Large intestine (tissue), 3 donors: ENCODE results near the gene HERC2. TPM values are rescaled to one million over a fixed set of nuclear protein-coding genes. Genes with fewer than 3 reads are reported as not detected.
"Not testable (repeated sequence)": the region's sequence is repeated elsewhere in the genome, so short reads cannot be mapped to it uniquely, and the experiment has no call there.

Source experiments
- DNase-seq, 2 donors: peaks; one replicate each; pipeline versions ENCODE4 v3.0.0 to v3.0.0-alpha.2; 2013
- H3K27ac ChIP-seq: one replicate; pipeline ENCODE4 v1.5.1; 2013; ENCODE audit warnings: low read length
- H3K27me3 ChIP-seq: 2 replicates; pipeline ENCODE4 v1.6.1; 2013; ENCODE audit warnings: low read length; ENCODE audit not compliant: control insufficient read depth, insufficient read depth
- H3K36me3 ChIP-seq: 2 replicates; pipeline ENCODE4 v1.6.1; 2013; ENCODE audit warnings: low read length; ENCODE audit not compliant: control insufficient read depth, insufficient read depth
- H3K4me1 ChIP-seq: one replicate; pipeline ENCODE4 v1.6.1; 2013; ENCODE audit warnings: low read length; ENCODE audit not compliant: control insufficient read depth, insufficient read depth
- H3K4me3 ChIP-seq: one replicate; pipeline ENCODE4 v1.5.1; 2013; ENCODE audit warnings: low read length
- H3K9me3 ChIP-seq: one replicate; pipeline ENCODE4 v1.6.1; 2013; ENCODE audit warnings: mild to moderate bottlenecking, low read depth, low read length, moderate library complexity; ENCODE audit not compliant: control insufficient read depth
- WGBS: methylation state at CpG from one replicate; pipeline ENCODE4 v1.1.5; 2013; ENCODE audit warnings: low lambda C conversion rate; ENCODE audit not compliant: insufficient coverage; 5-methylcytosine and 5-hydroxymethylcytosine counted together
- polyA plus RNA-seq: library from polyadenylated mRNA; unstranded; fragments of 120-200 nt; gene quantifications from one replicate; pipeline ENCODE4 v1.2.1, GENCODE V29; 2013

HERC2 gene
- polyA plus RNA-seq, 1 donor, result 42.7 TPM

GRCh38 chr15:28260722-28261121 lies 61.3 kb downstream of the HERC2 start:
- Histone ChIP-seq H3K9me3 (no peaks in the 10 kb centered on the region), H3K27ac (no peak overlapping the region), H3K4me1 (no peaks in the 10 kb centered on the region), H3K4me3 (no peak overlapping the region), H3K27me3 (no peaks in the 10 kb centered on the region), H3K36me3 (peaks cover 69% of the 10 kb centered on the region)
- no peak for DNase-seq
- WGBS, result no CpG with 5 or more reads among the region's 5 CpGs

GRCh38 chr15:28260317-28260716 lies 61.7 kb downstream of the HERC2 start:
- peaks cover 67% of the 10 kb centered on the region for H3K36me3 ChIP-seq
- H3K4me1 ChIP-seq, result no peaks in the 10 kb centered on the region
- no CpG with 5 or more reads among the region's 3 CpGs for WGBS
- no peaks in the 10 kb centered on the region for H3K9me3 ChIP-seq
- H3K4me3 ChIP-seq, result no peak overlapping the region
- no peaks in the 10 kb centered on the region for H3K27me3 ChIP-seq
- H3K27ac ChIP-seq, result no peak overlapping the region
- DNase-seq, result no peak

GRCh38 chr15:28255965-28256364 lies 66.0 kb downstream of the HERC2 start:
- Histone ChIP-seq H3K27ac (no peak overlapping the region), H3K4me3 (no peak overlapping the region), H3K36me3 (peaks cover 62% of the 10 kb centered on the region), H3K27me3 (no peaks in the 10 kb centered on the region), H3K9me3 (no peaks in the 10 kb centered on the region), H3K4me1 (no peaks in the 10 kb centered on the region)
- DNase-seq, result no peak
- WGBS, result 100% methylated on average over 1 of the region's 15 CpGs

GRCh38 chr15:28252831-28253230 lies 69.1 kb downstream of the HERC2 start:
- no peak overlapping the region for H3K27ac ChIP-seq
- H3K36me3 ChIP-seq, result peaks cover 64% of the 10 kb centered on the region
- H3K27me3 ChIP-seq, result no peaks in the 10 kb centered on the region
- 100% methylated on average over 1 of the region's 6 CpGs for WGBS
- no peaks in the 10 kb centered on the region for H3K9me3 ChIP-seq
- no peaks in the 10 kb centered on the region for H3K4me1 ChIP-seq
- H3K4me3 ChIP-seq, result no peak overlapping the region
- no peak for DNase-seq

DNA sequence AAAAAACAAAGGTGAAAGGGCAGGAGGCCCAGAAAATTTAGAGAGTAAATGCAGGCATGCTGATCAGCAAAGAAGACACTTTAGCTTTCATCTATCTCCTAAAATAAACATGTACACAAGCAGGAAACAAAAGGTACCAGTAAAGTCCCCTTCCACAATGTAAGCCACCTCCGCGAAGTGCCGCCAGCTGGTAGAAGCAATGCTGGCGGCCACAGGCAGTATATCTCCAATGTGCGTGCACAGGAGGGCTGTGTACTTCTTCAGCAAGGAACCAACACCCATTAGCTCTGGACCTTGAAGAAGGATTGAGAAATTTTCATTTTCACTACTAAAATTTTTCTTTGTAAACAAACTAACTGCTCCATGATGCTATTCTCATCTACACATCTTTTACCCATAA lies 75.4 kb downstream of the HERC2 start:
- no peak overlapping the region for H3K27ac ChIP-seq
- DNase-seq, result no peak
- WGBS, result no CpG with 5 or more reads among the region's 5 CpGs
- H3K36me3 ChIP-seq, result peaks cover 63% of the 10 kb centered on the region
- no peaks in the 10 kb centered on the region for H3K27me3 ChIP-seq
- H3K4me3 ChIP-seq, result no peak overlapping the region
- H3K4me1 ChIP-seq, result no peaks in the 10 kb centered on the region
- H3K9me3 ChIP-seq, result no peaks in the 10 kb centered on the region

DNA sequence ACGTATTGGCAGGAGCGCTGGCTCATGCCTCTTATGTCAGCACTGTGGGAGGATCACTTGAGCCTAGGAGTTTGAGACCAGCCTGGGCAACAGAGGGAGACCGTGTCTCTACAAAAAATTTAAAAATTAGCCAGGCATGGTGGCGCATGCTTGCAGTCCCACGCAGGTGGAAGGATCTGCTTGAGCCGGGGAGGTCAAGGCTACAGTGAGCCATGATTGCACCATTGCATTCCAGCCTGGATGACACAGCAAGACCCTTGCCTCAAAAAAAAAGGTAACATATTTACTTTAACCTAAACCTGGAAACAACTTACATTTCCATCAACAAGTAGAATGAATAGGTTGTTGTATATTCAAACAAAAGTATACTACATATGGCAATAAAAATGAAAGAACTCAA lies 78.1 kb downstream of the HERC2 start:
- H3K4me3 ChIP-seq, result no peak overlapping the region
- no peak overlapping the region for H3K27ac ChIP-seq
- H3K36me3 ChIP-seq, result peaks cover 56% of the 10 kb centered on the region
- no peaks in the 10 kb centered on the region for H3K27me3 ChIP-seq
- no CpG with 5 or more reads among the region's 6 CpGs for WGBS
- H3K9me3 ChIP-seq, result no peaks in the 10 kb centered on the region
- DNase-seq, result no peak
- no peaks in the 10 kb centered on the region for H3K4me1 ChIP-seq

GRCh38 chr15:28243399-28243798 lies 78.6 kb downstream of the HERC2 start:
- no peak overlapping the region for H3K4me3 ChIP-seq
- no peaks in the 10 kb centered on the region for H3K4me1 ChIP-seq
- 83% methylated on average over 1 of the region's 1 CpG for WGBS
- no peak overlapping the region for H3K27ac ChIP-seq
- no peaks in the 10 kb centered on the region for H3K9me3 ChIP-seq
- H3K27me3 ChIP-seq, result no peaks in the 10 kb centered on the region
- DNase-seq, result no peak
- peaks cover 51% of the 10 kb centered on the region for H3K36me3 ChIP-seq

DNA sequence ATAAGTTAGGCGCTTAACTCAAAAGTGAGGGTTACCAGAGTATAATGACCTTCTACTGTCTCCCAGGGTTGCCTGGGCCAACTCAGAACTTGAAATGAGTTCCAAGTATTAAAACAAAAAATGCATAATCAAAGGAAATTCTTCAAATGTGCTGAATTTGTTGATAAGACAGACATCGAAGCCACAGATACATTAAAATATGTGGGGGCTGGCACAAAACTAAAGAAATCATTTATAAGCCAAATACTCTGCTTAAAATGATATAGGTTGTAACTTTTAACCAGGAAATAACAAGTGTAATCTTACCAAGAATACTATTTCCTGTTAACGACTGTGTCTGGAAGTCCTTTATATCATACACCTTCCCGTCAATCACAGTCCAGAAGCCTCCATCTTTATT lies 83.7 kb downstream of the HERC2 start:
- DNase-seq, H3K4me3 ChIP-seq, H3K9me3 ChIP-seq, H3K27me3 ChIP-seq, H3K4me1 ChIP-seq, H3K27ac ChIP-seq: not testable (repeated sequence)
- peaks cover 27% of the 10 kb centered on the region for H3K36me3 ChIP-seq
- WGBS, result 100% methylated on average over 2 of the region's 4 CpGs

- not testable (repeated sequence) for H3K4me3 ChIP-seq, H3K9me3 ChIP-seq, H3K27ac ChIP-seq, H3K27me3 ChIP-seq, H3K4me1 ChIP-seq, DNase-seq
- no CpG with 5 or more reads among the region's 6 CpGs for WGBS
- H3K36me3 ChIP-seq, result peaks cover 18% of the 10 kb centered on the region
Observed at GRCh38 chr15:28231743-28232142, 90.2 kb downstream of the HERC2 start.

GRCh38 chr15:28231336-28231735 lies 90.6 kb downstream of the HERC2 start:
- H3K4me3 ChIP-seq, H3K4me1 ChIP-seq, DNase-seq, H3K27ac ChIP-seq, H3K27me3 ChIP-seq, H3K9me3 ChIP-seq: not testable (repeated sequence)
- no CpG with 5 or more reads among the region's 7 CpGs for WGBS
- H3K36me3 ChIP-seq, result peaks cover 18% of the 10 kb centered on the region

- H3K36me3 ChIP-seq, H3K4me3 ChIP-seq: not testable (repeated sequence)
- 60% methylated on average over 1 of the region's 9 CpGs for WGBS
Observed at GRCh38 chr15:28228990-28229640, 92.9 kb downstream of the HERC2 start.

More at GRCh38 chr15:28228990-28229640, 92.9 kb downstream of the HERC2 start:
- not testable (repeated sequence) for H3K27me3 ChIP-seq, H3K27ac ChIP-seq, H3K4me1 ChIP-seq, DNase-seq, H3K9me3 ChIP-seq
